ENCODE results near the gene ACSL4.

GRCh38 chrX:109684136-109684535, 48.9 kb downstream of the ACSL4 start:
- TF ChIP-seq ZFP30 (CRISPR knock-in tag; IDR thresholded peaks at IDR 0.05) (no peak), ZNF565 (CRISPR knock-in tag; conservative IDR thresholded peaks at IDR 0.05; ENCODE audit: low read depth) (no peak), PATZ1 (CRISPR knock-in tag; IDR thresholded peaks at IDR 0.05; ENCODE audit: borderline replicate concordance) (no peak), TOX (CRISPR knock-in tag; IDR thresholded peaks at IDR 0.05; ENCODE audit: borderline replicate concordance) (no peak), ARNTL (CRISPR knock-in tag; IDR thresholded peaks at IDR 0.05; ENCODE audit: borderline replicate concordance, low read depth) (no peak), ZC3H10 (CRISPR knock-in tag; IDR thresholded peaks at IDR 0.05) (no peak), POU6F1 (CRISPR knock-in tag; IDR thresholded peaks at IDR 0.05; ENCODE audit: borderline replicate concordance, low read depth) (no peak), ZNF8 (CRISPR knock-in tag; IDR thresholded peaks at IDR 0.05) (no peak), CSDC2 (CRISPR knock-in tag; IDR thresholded peaks at IDR 0.05) (no peak), BACH2 (CRISPR knock-in tag; IDR thresholded peaks at IDR 0.05; ENCODE audit: borderline replicate concordance) (no peak), RARB (CRISPR knock-in tag; IDR thresholded peaks at IDR 0.05) (no peak)
- TF ChIP-seq, protein P1, sequence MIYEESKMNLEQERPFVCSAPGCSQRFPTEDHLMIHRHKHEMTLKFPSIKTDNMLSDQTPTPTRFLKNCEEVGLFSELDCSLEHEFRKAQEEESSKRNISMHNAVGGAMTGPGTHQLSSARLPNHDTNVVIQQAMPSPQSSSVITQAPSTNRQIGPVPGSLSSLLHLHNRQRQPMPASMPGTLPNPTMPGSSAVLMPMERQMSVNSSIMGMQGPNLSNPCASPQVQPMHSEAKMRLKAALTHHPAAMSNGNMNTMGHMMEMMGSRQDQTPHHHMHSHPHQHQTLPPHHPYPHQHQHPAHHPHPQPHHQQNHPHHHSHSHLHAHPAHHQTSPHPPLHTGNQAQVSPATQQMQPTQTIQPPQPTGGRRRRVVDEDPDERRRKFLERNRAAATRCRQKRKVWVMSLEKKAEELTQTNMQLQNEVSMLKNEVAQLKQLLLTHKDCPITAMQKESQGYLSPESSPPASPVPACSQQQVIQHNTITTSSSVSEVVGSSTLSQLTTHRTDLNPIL (CRISPR knock-in tag; IDR thresholded peaks at IDR 0.05; ENCODE audit: low read depth): no peak

Data from SK-N-SH treated with all-trans-retinoic acid at 6 μM for 48 hours (cell line).